Mesendoderm (in vitro differentiated cells): Measurements from ENCODE around the gene MDGA2.

Experiments used
- DNase-seq: peaks from one replicate; pipeline ENCODE4 v3.0.0; 2013
- H2AK5ac ChIP-seq: 2 replicates; pipeline ENCODE4 v1.6.1; 2013; ENCODE audit warnings: low read length, inconsistent platforms
- H2BK120ac ChIP-seq: 2 replicates; pipeline ENCODE4 v1.6.1; 2013; ENCODE audit warnings: low read depth, mild to moderate bottlenecking, low read length, moderate library complexity, mixed read lengths
- H2BK15ac ChIP-seq: replicated peaks from 2 replicates; pipeline ENCODE4 v1.6.1; 2013; ENCODE audit warnings: low read depth, mild to moderate bottlenecking, moderate library complexity
- H2BK5ac ChIP-seq: 2 replicates; pipeline ENCODE4 v1.6.1; 2013; ENCODE audit warnings: low read length, inconsistent platforms
- H3K18ac ChIP-seq: 2 replicates; pipeline ENCODE4 v1.6.1; 2013; ENCODE audit warnings: mild to moderate bottlenecking, low read length, mixed read lengths
- H3K23ac ChIP-seq: one replicate; pipeline ENCODE4 v1.6.1; 2013; ENCODE audit warnings: low read length
- H3K27ac ChIP-seq: 2 replicates; pipeline ENCODE4 v1.5.1; 2013; ENCODE audit warnings: low read depth, mild to moderate bottlenecking, inconsistent platforms, low read length, moderate library complexity
- H3K27me3 ChIP-seq: 2 replicates; pipeline ENCODE4 v1.6.1; 2013; ENCODE audit warnings: low read length, control low read depth, mild to moderate bottlenecking, inconsistent platforms; ENCODE audit not compliant: insufficient read depth, poor library complexity
- H3K36me3 ChIP-seq: 2 replicates; pipeline ENCODE4 v1.6.1; 2013; ENCODE audit warnings: low read length, inconsistent platforms; ENCODE audit not compliant: control insufficient read depth, insufficient read depth
- H3K4ac ChIP-seq: one replicate; pipeline ENCODE4 v1.6.1; 2013; ENCODE audit warnings: low read depth, mild to moderate bottlenecking, low read length, moderate library complexity
- H3K4me1 ChIP-seq: 2 replicates; pipeline ENCODE4 v1.6.1; 2013; ENCODE audit warnings: low read depth, low read length, inconsistent platforms; ENCODE audit not compliant: control insufficient read depth
- H3K4me2 ChIP-seq: 2 replicates; pipeline ENCODE4 v1.6.1; 2013; ENCODE audit warnings: low read length
- H3K4me3 ChIP-seq: 2 replicates; pipeline ENCODE4 v1.5.1; 2013; ENCODE audit warnings: mild to moderate bottlenecking, low read length
- H3K56ac ChIP-seq: one replicate; pipeline ENCODE4 v1.6.1; 2013; ENCODE audit warnings: low read length
- H3K79me1 ChIP-seq: 2 replicates; pipeline ENCODE4 v1.6.1; 2013; ENCODE audit warnings: low read length, inconsistent platforms
- H3K79me2 ChIP-seq: 2 replicates; pipeline ENCODE4 v1.6.1; 2013; ENCODE audit warnings: mild to moderate bottlenecking, low read length; ENCODE audit not compliant: control insufficient read depth, insufficient read depth
- H3K9ac ChIP-seq: 2 replicates; pipeline ENCODE4 v1.6.1; 2013; ENCODE audit warnings: low read length, inconsistent platforms
- H4K5ac ChIP-seq: one replicate; pipeline ENCODE4 v1.6.1; 2013; ENCODE audit warnings: low read length
- H4K8ac ChIP-seq: one replicate; pipeline ENCODE4 v1.6.1; 2013; ENCODE audit warnings: low read depth, mild to moderate bottlenecking, control low read depth, low read length, moderate library complexity
- WGBS: extraction: QIAGEN DNeasy Blood & Tissue Kit; methylation state at CpG from one replicate; pipeline ENCODE4 v1.1.7; 2013; ENCODE audit warnings: low lambda C conversion rate, missing lambda C conversion rate; ENCODE audit not compliant: insufficient coverage; ENCODE audit errors: extremely low coverage; 5-methylcytosine and 5-hydroxymethylcytosine counted together

The MDGA2 gene

GRCh38 chr14:47392326-47392725 is 283.1 kb downstream of the MDGA2 start:
- Histone ChIP-seq H3K23ac (no peak overlapping the region), H4K8ac (no peak overlapping the region), H3K4ac (no peak overlapping the region), H3K18ac (no peak overlapping the region), H2AK5ac (no peak overlapping the region), H2BK5ac (no peak overlapping the region), H2BK15ac (no peak overlapping the region), H3K27me3 (no peaks in the 10 kb centered on the region), H3K36me3 (no peaks in the 10 kb centered on the region), H3K4me1 (no peaks in the 10 kb centered on the region), H3K9ac (no peak overlapping the region), H3K56ac (no peak overlapping the region), H3K4me2 (no peak overlapping the region), H2BK120ac (no peak overlapping the region), H4K5ac (no peak overlapping the region), H3K79me2 (no peaks in the 10 kb centered on the region), H3K4me3 (no peak overlapping the region), H3K79me1 (no peaks in the 10 kb centered on the region), H3K27ac (no peak overlapping the region)
- no CpG with 5 or more reads among the region's 1 CpG for WGBS
- DNase-seq, result no peak

GRCh38 chr14:47390831-47391504 is 284.4 kb downstream of the MDGA2 start:
- H2BK120ac ChIP-seq, result no peak overlapping the region
- H2AK5ac ChIP-seq, result no peak overlapping the region
- H3K79me2 ChIP-seq, result no peaks in the 10 kb centered on the region
- no peaks in the 10 kb centered on the region for H3K79me1 ChIP-seq
- no peak overlapping the region for H2BK15ac ChIP-seq
- H4K8ac ChIP-seq, result no peak overlapping the region
- H3K56ac ChIP-seq, result no peak overlapping the region
- no peak overlapping the region for H3K9ac ChIP-seq
- H3K4ac ChIP-seq, result no peak overlapping the region
- no peaks in the 10 kb centered on the region for H3K27me3 ChIP-seq
- H4K5ac ChIP-seq, result no peak overlapping the region
- no peak overlapping the region for H3K23ac ChIP-seq
- H3K18ac ChIP-seq, result peak overlapping the region; percentile 5
- H3K4me2 ChIP-seq, result no peak overlapping the region
- WGBS, result no CpG with 5 or more reads among the region's 5 CpGs
- no peak overlapping the region for H2BK5ac ChIP-seq
- H3K4me1 ChIP-seq, result no peaks in the 10 kb centered on the region
- DNase-seq, result no peak
- no peaks in the 10 kb centered on the region for H3K36me3 ChIP-seq
- H3K4me3 ChIP-seq, result no peak overlapping the region
- no peak overlapping the region for H3K27ac ChIP-seq

DNA sequence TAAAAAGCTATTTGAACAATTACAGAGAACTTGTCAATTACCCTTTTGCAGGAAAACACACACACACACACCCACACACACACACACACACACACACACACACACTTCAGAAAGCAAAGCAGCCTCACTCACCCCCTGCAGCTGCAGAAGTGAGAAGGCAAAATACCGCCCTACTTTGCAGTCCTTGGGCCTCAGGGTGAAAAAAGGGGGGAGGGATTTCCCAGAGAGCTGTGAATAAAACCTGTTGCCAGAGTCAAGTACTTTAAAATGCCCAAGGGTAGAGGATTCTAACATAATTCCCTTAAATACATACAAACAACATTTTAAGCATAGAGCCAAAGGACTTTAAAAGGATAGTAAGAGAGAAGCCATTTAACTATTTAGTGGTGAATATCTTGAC is 285.9 kb downstream of the MDGA2 start:
- no peaks in the 10 kb centered on the region for H3K79me1 ChIP-seq
- no peaks in the 10 kb centered on the region for H3K36me3 ChIP-seq
- DNase-seq, result peak; percentile 90
- no peak overlapping the region for H2BK15ac ChIP-seq
- no peaks in the 10 kb centered on the region for H3K4me1 ChIP-seq
- H4K5ac ChIP-seq, result no peak overlapping the region
- H4K8ac ChIP-seq, result no peak overlapping the region
- H3K27me3 ChIP-seq, result no peaks in the 10 kb centered on the region
- no peak overlapping the region for H3K4ac ChIP-seq
- no peak overlapping the region for H2BK5ac ChIP-seq
- H3K27ac ChIP-seq, result no peak overlapping the region
- H3K23ac ChIP-seq, result no peak overlapping the region
- WGBS, result no CpG with 5 or more reads among the region's 1 CpG
- no peaks in the 10 kb centered on the region for H3K79me2 ChIP-seq
- no peak overlapping the region for H3K9ac ChIP-seq
- no peak overlapping the region for H3K56ac ChIP-seq
- no peak overlapping the region for H3K18ac ChIP-seq
- no peak overlapping the region for H2AK5ac ChIP-seq
- H3K4me3 ChIP-seq, result no peak overlapping the region
- H2BK120ac ChIP-seq, result no peak overlapping the region
- no peak overlapping the region for H3K4me2 ChIP-seq

DNA sequence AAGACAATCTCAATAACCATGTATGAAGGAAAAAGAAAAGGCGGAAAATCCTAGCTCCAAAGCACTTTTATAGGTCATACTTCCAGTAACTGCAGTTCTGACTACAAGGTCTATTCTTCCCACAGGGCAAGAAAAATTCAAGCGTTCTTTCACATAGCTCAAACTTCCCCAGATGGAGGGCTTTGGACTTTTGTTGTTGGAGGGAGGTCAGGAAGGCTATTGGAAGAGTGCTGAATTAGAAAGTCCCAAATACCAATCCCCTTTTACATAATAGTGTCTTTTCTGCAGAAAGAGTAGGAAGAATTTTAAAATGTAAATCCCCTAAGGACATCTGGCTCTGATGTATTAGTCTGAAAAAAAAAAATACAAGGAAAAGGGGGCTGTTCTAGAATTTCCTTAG is 309.4 kb downstream of the MDGA2 start:
- Histone ChIP-seq H3K18ac (no peak overlapping the region), H4K8ac (no peak overlapping the region), H3K4me3 (no peak overlapping the region), H3K56ac (no peak overlapping the region), H3K79me2 (no peaks in the 10 kb centered on the region), H3K36me3 (no peaks in the 10 kb centered on the region), H2AK5ac (no peak overlapping the region), H3K23ac (no peak overlapping the region), H2BK15ac (no peak overlapping the region), H3K27ac (no peak overlapping the region), H3K4me1 (no peaks in the 10 kb centered on the region), H3K4ac (no peak overlapping the region), H2BK120ac (no peak overlapping the region), H4K5ac (no peak overlapping the region), H3K79me1 (no peaks in the 10 kb centered on the region), H3K9ac (no peak overlapping the region), H3K4me2 (no peak overlapping the region), H3K27me3 (no peaks in the 10 kb centered on the region), H2BK5ac (no peak overlapping the region)
- DNase-seq, result no peak
- no CpG with 5 or more reads among the region's 2 CpGs for WGBS

GRCh38 chr14:47365233-47365632 is 310.2 kb downstream of the MDGA2 start:
- no CpG with 5 or more reads among the region's 6 CpGs for WGBS
- H3K27ac ChIP-seq, result no peak overlapping the region
- no peak overlapping the region for H4K5ac ChIP-seq
- no peak overlapping the region for H3K23ac ChIP-seq
- H3K4me3 ChIP-seq, result no peak overlapping the region
- H3K4ac ChIP-seq, result no peak overlapping the region
- no peak overlapping the region for H3K56ac ChIP-seq
- no peaks in the 10 kb centered on the region for H3K79me1 ChIP-seq
- H3K4me2 ChIP-seq, result no peak overlapping the region
- DNase-seq, result no peak
- H4K8ac ChIP-seq, result no peak overlapping the region
- H3K79me2 ChIP-seq, result no peaks in the 10 kb centered on the region
- no peaks in the 10 kb centered on the region for H3K36me3 ChIP-seq
- H2BK120ac ChIP-seq, result no peak overlapping the region
- H3K18ac ChIP-seq, result no peak overlapping the region
- H2BK5ac ChIP-seq, result no peak overlapping the region
- no peaks in the 10 kb centered on the region for H3K4me1 ChIP-seq
- H2BK15ac ChIP-seq, result no peak overlapping the region
- H2AK5ac ChIP-seq, result no peak overlapping the region
- no peaks in the 10 kb centered on the region for H3K27me3 ChIP-seq
- H3K9ac ChIP-seq, result no peak overlapping the region

DNA sequence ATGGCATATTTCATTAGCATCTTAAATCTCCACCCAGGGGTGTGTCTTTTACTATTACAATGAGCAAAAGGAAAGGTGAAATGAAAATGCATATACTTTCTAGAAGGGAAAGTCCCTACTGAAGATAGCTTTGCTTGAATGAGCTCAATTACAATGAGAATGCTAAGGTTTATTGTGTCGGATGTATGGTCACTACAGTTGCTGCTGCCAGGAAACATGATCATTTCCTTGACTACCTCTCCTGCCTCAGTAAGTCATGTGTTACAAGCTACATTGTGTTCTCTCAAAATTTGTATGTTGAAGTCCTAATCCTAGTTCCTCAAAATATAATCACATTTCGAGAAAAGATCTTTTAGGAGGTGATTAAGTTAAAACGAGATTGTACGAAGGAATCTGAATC is 322.2 kb downstream of the MDGA2 start:
- Histone ChIP-seq H3K27ac (no peak overlapping the region), H3K56ac (no peak overlapping the region), H3K4me3 (no peak overlapping the region), H2BK120ac (no peak overlapping the region), H3K27me3 (no peaks in the 10 kb centered on the region), H2AK5ac (no peak overlapping the region), H3K4me2 (no peak overlapping the region), H4K8ac (no peak overlapping the region), H2BK5ac (no peak overlapping the region), H3K18ac (no peak overlapping the region), H3K9ac (no peak overlapping the region), H3K23ac (no peak overlapping the region), H4K5ac (no peak overlapping the region), H3K36me3 (no peaks in the 10 kb centered on the region), H3K4me1 (no peaks in the 10 kb centered on the region), H2BK15ac (no peak overlapping the region), H3K4ac (no peak overlapping the region), H3K79me1 (no peaks in the 10 kb centered on the region), H3K79me2 (no peaks in the 10 kb centered on the region)
- no peak for DNase-seq
- WGBS, result no CpG with 5 or more reads among the region's 4 CpGs
